ENCODE results near the gene NOS1AP.

- no peak for TF ChIP-seq CTCF (conservative IDR thresholded peaks at IDR 0.05; ENCODE audit: low read depth in 2 of 2)
- TF ChIP-seq REST (IDR thresholded peaks at IDR 0.05; ENCODE audit: unreplicated experiment), result no peak
- no peak for TF ChIP-seq NANOG (IDR thresholded peaks at IDR 0.05; ENCODE audit: borderline replicate concordance)
- no peak for TF ChIP-seq ZNF331 (CRISPR knock-in tag; IDR thresholded peaks at IDR 0.05; ENCODE audit: low read depth)
- TF ChIP-seq POLR2AphosphoS5 (IDR thresholded peaks at IDR 0.05; ENCODE audit: low read depth), result no peak
Observed at GRCh38 chr1:162040001-162040400, 29.5 kb upstream of the NOS1AP start.
